NAMALWA (cell line): ENCODE measurements around the gene CFAP251.

Source experiments
- DNase-seq: peaks from one replicate; pipeline ENCODE4 v3.0.0-alpha.2; 2015; ENCODE audit warnings: low spot score

The CFAP251 gene

GRCh38 chr12:122005252-122005776 lies 86.9 kb downstream of the CFAP251 start:
- DNase-seq: no peak

- DNase-seq: peak; percentile 82
Observed at GRCh38 chr12:122006186-122006926, 88.0 kb downstream of the CFAP251 start.

- peak; percentile 94 for DNase-seq
Observed at GRCh38 chr12:122009741-122010140, 91.3 kb downstream of the CFAP251 start.

- no peak for DNase-seq
Observed at GRCh38 chr12:122012184-122012583, 93.8 kb downstream of the CFAP251 start.

- DNase-seq: peak; percentile 37
Observed at GRCh38 chr12:122013136-122013535, 94.7 kb downstream of the CFAP251 start.

- peak; percentile 66 for DNase-seq
Observed at GRCh38 chr12:122013791-122014590, 95.6 kb downstream of the CFAP251 start.

GRCh38 chr12:122014781-122015180 lies 96.4 kb downstream of the CFAP251 start:
- DNase-seq: peak; percentile 26

GRCh38 chr12:122018457-122018856 lies 100.1 kb downstream of the CFAP251 start:
- peak; percentile 64 for DNase-seq

- peak; percentile 66 for DNase-seq
Observed at GRCh38 chr12:122018937-122019336, 100.5 kb downstream of the CFAP251 start.

- no peak for DNase-seq
Observed at GRCh38 chr12:122020795-122021192, 102.4 kb downstream of the CFAP251 start.

- DNase-seq: peak; percentile 54
Observed at GRCh38 chr12:122021193-122021821, 102.9 kb downstream of the CFAP251 start.

GRCh38 chr12:122021822-122022392 lies 103.5 kb downstream of the CFAP251 start, which contains the start of gene BCL7A:
Gene BCL7A (plus strand): TSS chr12:122021884. CDS start chr12:122022092, 208 bp downstream.
- DNase-seq: peak; percentile 71

GRCh38 chr12:122022393-122023338 lies 104.3 kb downstream of the CFAP251 start:
- peak; percentile 39 for DNase-seq

- DNase-seq: peak; percentile 62
Observed at GRCh38 chr12:122023339-122024131, 105.1 kb downstream of the CFAP251 start.

- DNase-seq: peak; percentile 90
Observed at GRCh38 chr12:122024132-122024785, 105.9 kb downstream of the CFAP251 start.

GRCh38 chr12:122026706-122027333 lies 108.4 kb downstream of the CFAP251 start:
- peak; percentile 88 for DNase-seq

GRCh38 chr12:122028165-122028904 lies 109.9 kb downstream of the CFAP251 start:
- peak; percentile 68 for DNase-seq

GRCh38 chr12:122028905-122029560 lies 110.6 kb downstream of the CFAP251 start:
- DNase-seq: peak; percentile 89
